Measurements from ENCODE around the gene CACNG4.
A peak's percentile ranks its signal among the peaks of the same experiment; 100 is the strongest.

CACNG4 gene

DNA sequence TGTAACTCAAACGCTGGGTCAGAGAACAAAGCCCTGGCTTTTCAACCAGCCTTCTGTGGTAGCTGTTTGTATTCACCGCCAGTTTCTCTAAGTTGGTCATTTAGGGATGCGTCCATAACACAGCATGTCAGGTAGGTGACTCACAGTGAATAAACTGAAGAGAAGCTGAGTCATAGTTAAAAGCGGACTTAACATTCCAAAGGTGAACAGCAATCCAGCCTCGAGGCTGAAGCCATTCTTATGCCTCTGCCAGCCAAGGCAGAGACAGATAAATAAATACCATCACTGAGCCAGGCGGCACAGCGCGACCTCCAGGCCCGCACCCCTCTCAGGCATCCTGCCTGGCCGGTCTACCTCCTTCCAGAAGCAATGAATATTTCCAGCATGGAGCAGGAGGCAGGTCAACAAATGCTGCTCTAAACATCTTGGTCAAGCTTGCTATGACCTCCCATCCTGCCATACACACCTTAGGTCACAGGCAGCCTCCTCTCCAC, 12.4 kb upstream of the CACNG4 start:
- Mint-ChIP-seq H3K27ac (no peak overlapping the region), H3K36me3 (no peaks in the 10 kb centered on the region), H3K4me1 (no peaks in the 10 kb centered on the region), H3K9me3 (no peaks in the 10 kb centered on the region), H3K4me3 (no peak overlapping the region), H3K27me3 (peaks cover 17% of the 10 kb centered on the region)
- ATAC-seq, result no peak

GRCh38 chr17:66952681-66953629, 11.6 kb upstream of the CACNG4 start:
- H3K9me3 Mint-ChIP-seq, result no peaks in the 10 kb centered on the region
- H3K4me3 Mint-ChIP-seq, result no peak overlapping the region
- H3K36me3 Mint-ChIP-seq, result no peaks in the 10 kb centered on the region
- peaks cover 13% of the 10 kb centered on the region for H3K27me3 Mint-ChIP-seq
- ATAC-seq, result no peak
- H3K27ac Mint-ChIP-seq, result no peak overlapping the region
- no peaks in the 10 kb centered on the region for H3K4me1 Mint-ChIP-seq

- peak; percentile 27 for ATAC-seq
- Mint-ChIP-seq H3K27ac (no peak overlapping the region), H3K4me3 (no peak overlapping the region), H3K4me1 (no peaks in the 10 kb centered on the region), H3K9me3 (no peaks in the 10 kb centered on the region), H3K36me3 (no peaks in the 10 kb centered on the region), H3K27me3 (peaks cover 7% of the 10 kb centered on the region)
Observed at GRCh38 chr17:66953630-66954020, 10.9 kb upstream of the CACNG4 start.

DNA sequence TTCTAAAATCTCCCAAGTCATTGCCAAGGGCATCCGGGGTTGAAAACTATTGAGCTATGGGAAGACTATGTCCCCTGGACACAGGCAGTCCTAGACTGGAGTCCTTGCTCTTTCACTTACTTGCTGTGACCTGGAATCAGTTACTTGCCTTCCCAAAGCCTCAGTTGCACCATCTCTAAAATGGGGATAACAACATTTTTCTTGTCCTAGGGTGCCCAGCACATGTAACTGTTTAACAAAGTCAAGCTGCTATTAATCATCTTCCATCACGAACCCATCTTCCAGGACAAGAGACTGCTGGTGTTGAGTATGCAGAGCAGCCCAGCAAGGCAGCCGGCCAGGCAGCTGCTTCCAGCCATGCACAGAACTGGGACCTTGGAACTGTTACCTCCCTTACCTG, 9.9 kb upstream of the CACNG4 start:
- Mint-ChIP-seq H3K9me3 (no peaks in the 10 kb centered on the region), H3K27me3 (peaks cover under 1% of the 10 kb centered on the region), H3K4me1 (no peaks in the 10 kb centered on the region), H3K27ac (no peak overlapping the region), H3K36me3 (no peaks in the 10 kb centered on the region), H3K4me3 (no peak overlapping the region)
- no peak for ATAC-seq

GRCh38 chr17:66955821-66956220, 8.7 kb upstream of the CACNG4 start:
- no peaks in the 10 kb centered on the region for H3K4me1 Mint-ChIP-seq
- no peak for ATAC-seq
- H3K27ac Mint-ChIP-seq, result no peak overlapping the region
- H3K27me3 Mint-ChIP-seq, result peaks cover 12% of the 10 kb centered on the region
- no peak overlapping the region for H3K4me3 Mint-ChIP-seq
- no peaks in the 10 kb centered on the region for H3K36me3 Mint-ChIP-seq
- no peaks in the 10 kb centered on the region for H3K9me3 Mint-ChIP-seq

DNA sequence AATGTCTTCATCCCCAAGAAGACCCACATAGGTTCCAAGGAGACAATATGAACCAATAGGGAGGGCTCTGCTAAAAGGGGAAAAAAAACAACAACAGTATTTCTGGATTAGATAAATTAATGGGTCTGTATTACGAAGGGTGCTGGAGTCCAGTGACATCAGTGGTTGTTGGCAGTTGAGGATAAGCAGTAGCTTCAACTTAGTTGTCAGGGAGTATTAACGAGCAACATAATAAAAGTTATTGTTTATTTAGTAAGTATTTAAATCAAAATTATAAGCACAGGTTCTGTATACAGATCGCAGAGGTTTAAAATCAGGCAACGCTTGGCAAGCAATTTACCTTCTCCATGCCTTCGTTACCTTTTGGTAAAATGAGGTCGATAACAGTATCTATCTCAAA, 7.6 kb upstream of the CACNG4 start:
- Mint-ChIP-seq H3K4me3 (no peak overlapping the region), H3K36me3 (no peaks in the 10 kb centered on the region), H3K9me3 (no peaks in the 10 kb centered on the region), H3K27ac (no peak overlapping the region), H3K27me3 (peaks cover 13% of the 10 kb centered on the region), H3K4me1 (no peaks in the 10 kb centered on the region)
- no peak for ATAC-seq

DNA sequence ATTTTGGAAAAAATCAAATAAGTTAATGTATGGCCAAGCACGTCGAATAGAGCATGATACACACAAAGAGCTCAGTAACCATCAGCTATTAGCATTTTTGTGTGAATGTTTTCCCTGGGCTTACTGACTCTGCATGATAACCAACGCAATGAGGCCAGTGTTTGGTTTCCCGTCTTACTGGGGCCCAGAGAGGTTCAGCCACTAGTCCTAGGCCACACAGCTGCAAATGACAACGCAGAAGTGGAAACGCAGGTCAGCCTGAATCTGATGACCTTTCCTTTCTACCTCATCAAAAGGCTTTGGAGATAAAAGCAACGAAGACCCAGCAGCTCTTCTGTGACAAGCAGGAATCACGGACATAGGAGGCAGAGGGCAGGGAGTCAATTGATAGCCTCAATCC, 7.2 kb upstream of the CACNG4 start:
- Mint-ChIP-seq H3K27ac (no peak overlapping the region), H3K4me3 (no peak overlapping the region), H3K9me3 (no peaks in the 10 kb centered on the region), H3K27me3 (peaks cover 17% of the 10 kb centered on the region), H3K4me1 (no peaks in the 10 kb centered on the region), H3K36me3 (no peaks in the 10 kb centered on the region)
- no peak for ATAC-seq

- H3K4me1 Mint-ChIP-seq, result no peaks in the 10 kb centered on the region
- H3K27ac Mint-ChIP-seq, result no peak overlapping the region
- no peak overlapping the region for H3K4me3 Mint-ChIP-seq
- peaks cover 25% of the 10 kb centered on the region for H3K27me3 Mint-ChIP-seq
- no peaks in the 10 kb centered on the region for H3K36me3 Mint-ChIP-seq
- H3K9me3 Mint-ChIP-seq, result no peaks in the 10 kb centered on the region
- ATAC-seq, result no peak
Observed at GRCh38 chr17:66957951-66958579, 6.4 kb upstream of the CACNG4 start.

DNA sequence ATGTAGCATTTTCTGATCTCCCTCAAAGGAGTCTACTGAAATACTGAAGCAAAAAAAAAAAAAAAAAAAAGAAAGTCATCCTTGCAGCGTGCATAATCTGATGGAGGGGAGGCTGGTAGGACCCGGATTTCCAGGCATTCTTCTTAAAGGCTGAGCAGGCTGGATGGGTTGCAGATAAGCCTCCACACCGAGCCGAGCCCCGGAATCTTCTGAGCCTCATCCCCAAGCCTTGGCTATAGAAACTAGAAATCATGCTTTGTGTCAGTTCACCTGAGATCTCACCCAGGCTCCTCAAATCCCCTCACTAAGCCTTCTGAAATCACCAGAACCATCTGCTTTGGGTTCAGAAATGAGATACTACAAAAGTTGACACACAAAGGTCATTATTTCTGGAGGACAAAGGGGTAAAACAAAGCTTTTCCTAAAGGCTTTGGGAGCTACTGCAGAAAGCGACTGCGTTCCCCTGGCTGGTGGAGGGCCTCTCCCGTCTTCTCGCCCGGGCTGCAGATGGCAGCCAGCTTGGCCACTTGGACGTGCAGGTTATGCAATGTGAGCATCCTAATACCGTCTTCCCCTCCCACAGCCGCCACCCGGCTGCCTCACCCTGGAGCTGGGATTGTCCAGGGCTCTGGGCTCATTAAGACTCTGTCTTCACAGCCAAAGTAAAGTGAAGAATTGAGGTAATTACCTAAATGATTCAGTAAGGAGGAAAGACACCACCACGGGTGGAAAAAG, 4.7 kb upstream of the CACNG4 start:
- no peaks in the 10 kb centered on the region for H3K9me3 Mint-ChIP-seq
- H3K27ac Mint-ChIP-seq, result no peak overlapping the region
- peaks cover 6% of the 10 kb centered on the region for H3K4me1 Mint-ChIP-seq
- H3K27me3 Mint-ChIP-seq, result peaks cover 39% of the 10 kb centered on the region
- H3K4me3 Mint-ChIP-seq, result no peak overlapping the region
- no peak for ATAC-seq
- H3K36me3 Mint-ChIP-seq, result no peaks in the 10 kb centered on the region

GRCh38 chr17:66960613-66961012, 3.9 kb upstream of the CACNG4 start:
- Mint-ChIP-seq H3K27me3 (peaks cover 44% of the 10 kb centered on the region), H3K36me3 (no peaks in the 10 kb centered on the region)

GRCh38 chr17:66963521-66963908, 992 bp upstream of the CACNG4 start:
- Mint-ChIP-seq H3K9me3 (peaks cover under 1% of the 10 kb centered on the region), H3K4me1 (peaks cover 6% of the 10 kb centered on the region), H3K27ac (no peak overlapping the region), H3K27me3 (peaks cover 73% of the 10 kb centered on the region), H3K36me3 (no peaks in the 10 kb centered on the region), H3K4me3 (no peak overlapping the region)
- no peak for ATAC-seq

More at GRCh38 chr17:66960613-66961012, 3.9 kb upstream of the CACNG4 start:
- Mint-ChIP-seq H3K4me3 (no peak overlapping the region), H3K9me3 (no peaks in the 10 kb centered on the region), H3K4me1 (peaks cover 6% of the 10 kb centered on the region), H3K27ac (no peak overlapping the region)
- no peak for ATAC-seq

- peaks cover 84% of the 10 kb centered on the region for H3K27me3 Mint-ChIP-seq
- H3K36me3 Mint-ChIP-seq, result no peaks in the 10 kb centered on the region
- no peak overlapping the region for H3K27ac Mint-ChIP-seq
- peak; percentile 17 for ATAC-seq
- H3K4me3 Mint-ChIP-seq, result peak overlapping the region; percentile 38
- H3K4me1 Mint-ChIP-seq, result peaks cover 6% of the 10 kb centered on the region
- H3K9me3 Mint-ChIP-seq, result peaks cover 4% of the 10 kb centered on the region
Observed at GRCh38 chr17:66964930-66965800, 658 bp downstream of the CACNG4 start.

- peaks cover 6% of the 10 kb centered on the region for H3K4me1 Mint-ChIP-seq
- H3K27ac Mint-ChIP-seq, result no peak overlapping the region
- H3K36me3 Mint-ChIP-seq, result no peaks in the 10 kb centered on the region
- peak overlapping the region; percentile 16 for H3K4me3 Mint-ChIP-seq
- ATAC-seq, result no peak
- H3K27me3 Mint-ChIP-seq, result peaks cover 84% of the 10 kb centered on the region
- peaks cover 4% of the 10 kb centered on the region for H3K9me3 Mint-ChIP-seq
Observed at GRCh38 chr17:66965801-66966262, 1.3 kb downstream of the CACNG4 start.

GRCh38 chr17:66966298-66966697, 1.8 kb downstream of the CACNG4 start:
- peaks cover 6% of the 10 kb centered on the region for H3K4me1 Mint-ChIP-seq
- no peak for ATAC-seq
- H3K27ac Mint-ChIP-seq, result no peak overlapping the region
- peak overlapping the region; percentile 27 for H3K4me3 Mint-ChIP-seq
- H3K27me3 Mint-ChIP-seq, result peaks cover 88% of the 10 kb centered on the region
- H3K9me3 Mint-ChIP-seq, result peaks cover 4% of the 10 kb centered on the region
- H3K36me3 Mint-ChIP-seq, result no peaks in the 10 kb centered on the region
